T47D (cell line): ENCODE results near the gene IFT88.

Experiments used
- DNase-seq, 2 experiments: peaks; one replicate each; pipeline versions ENCODE4 v3.0.0 to v3.0.0-alpha.2; 2011 to 2012; ENCODE audit warnings: low read depth in 1 of 2, low spot score in 1 of 2
- JUND ChIP-seq: IDR thresholded peaks from 2 replicates; pipeline ENCODE4 v1.6.1; 2012; ENCODE audit warnings: low read depth
- in situ Hi-C: cut with HindIII; loops from 2 replicates; pipeline ENCODE4 v1.10.0; 2016; ENCODE audit warnings: low sequenced_read_pairs, low pct_unique_long_range_greater_than_20kb

Gene IFT88

DNA sequence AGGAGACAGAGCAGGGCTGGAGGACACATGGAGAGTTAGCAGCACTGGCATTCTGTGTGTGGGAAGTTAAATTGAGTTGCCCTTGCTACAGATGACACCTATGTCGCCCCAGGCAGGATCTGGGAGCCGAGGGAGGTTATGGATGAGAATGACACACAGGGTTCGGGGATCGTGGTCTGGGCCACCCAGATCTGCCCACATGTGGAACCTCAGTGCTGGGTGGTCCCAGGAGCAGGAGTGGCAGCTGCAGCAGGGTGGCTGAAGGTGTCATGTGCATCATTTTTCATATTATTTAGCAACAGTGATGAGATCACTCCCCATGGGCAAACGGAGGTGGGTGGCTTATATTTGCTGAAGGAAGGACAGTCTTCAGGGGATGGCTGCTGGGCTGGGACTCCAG, 139.7 kb downstream of the IFT88 start:
- DNase-seq, result no peak
- in situ Hi-C loops, result no loop called here
- no peak for TF ChIP-seq JUND

- in situ Hi-C loops, result no loop called here
Observed at GRCh38 chr13:20708216-20708615, 141.3 kb downstream of the IFT88 start.

GRCh38 chr13:20709369-20709768, 142.4 kb downstream of the IFT88 start:
- no peak for DNase-seq
- TF ChIP-seq JUND, result no peak
- in situ Hi-C loops, result no loop called here

More at GRCh38 chr13:20708216-20708615, 141.3 kb downstream of the IFT88 start:
- no peak for DNase-seq
- TF ChIP-seq JUND, result no peak

DNA sequence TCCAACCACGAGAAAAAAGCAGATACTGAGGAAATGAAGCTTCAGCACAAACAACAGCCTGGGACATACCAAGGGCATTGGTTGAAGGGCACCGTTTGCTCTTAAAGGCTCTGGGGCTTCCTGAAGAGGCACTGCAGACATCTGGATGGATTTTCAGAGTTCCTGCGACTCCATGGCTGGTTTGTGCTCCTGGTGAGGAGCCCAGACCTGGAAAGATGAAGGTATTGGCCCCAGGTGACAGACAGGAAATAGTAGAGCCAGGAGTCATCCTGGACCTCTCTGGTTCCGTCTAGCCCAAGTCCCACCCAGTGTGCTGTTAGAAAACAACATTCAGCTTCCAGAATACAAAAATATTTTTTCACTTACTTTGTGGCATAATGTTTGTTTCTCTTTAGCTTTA, 142.8 kb downstream of the IFT88 start:
- no peak for DNase-seq
- in situ Hi-C loops, result no loop called here
- TF ChIP-seq JUND, result no peak

GRCh38 chr13:20711301-20712044, 144.5 kb downstream of the IFT88 start:
- in situ Hi-C loops, result no loop called here
- TF ChIP-seq JUND, result no peak
- no peak for DNase-seq

GRCh38 chr13:20713014-20713376, 146.0 kb downstream of the IFT88 start:
- in situ Hi-C loops, result no loop called here
- TF ChIP-seq JUND, result no peak
- DNase-seq, result no peak

DNA sequence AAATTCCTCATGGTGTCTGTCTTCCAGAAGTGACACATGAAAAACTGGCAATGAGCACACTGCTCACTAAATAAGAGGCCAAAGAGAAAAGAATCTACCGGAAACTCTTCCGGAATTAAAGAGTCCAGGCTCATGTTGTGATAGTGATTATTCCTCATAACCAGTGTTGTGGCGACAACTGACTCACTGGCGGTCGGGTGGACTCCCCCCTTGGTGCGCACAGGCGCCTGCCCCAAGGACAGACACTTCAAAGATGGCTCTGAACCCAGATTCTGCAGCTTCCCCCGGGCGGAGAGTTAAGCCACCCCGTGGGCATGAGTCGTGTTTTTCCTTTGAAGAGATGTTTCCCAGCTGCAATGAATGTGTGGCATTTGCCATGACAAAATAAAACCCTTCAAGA, 146.8 kb downstream of the IFT88 start:
- TF ChIP-seq JUND, result no peak
- no peak for DNase-seq
- in situ Hi-C loops, result no loop called here

- no peak for TF ChIP-seq JUND
- in situ Hi-C loops, result no loop called here
- DNase-seq, result no peak
Observed at GRCh38 chr13:20714161-20714560, 147.2 kb downstream of the IFT88 start.

- no peak for TF ChIP-seq JUND
- in situ Hi-C loops, result no loop called here
- DNase-seq, result no peak
Observed at GRCh38 chr13:20714563-20715329, 147.8 kb downstream of the IFT88 start.

- in situ Hi-C loops, result no loop called here
- no peak for TF ChIP-seq JUND
- no peak for DNase-seq
Observed at GRCh38 chr13:20715330-20715712, 148.4 kb downstream of the IFT88 start.

GRCh38 chr13:20716951-20717350, 150.0 kb downstream of the IFT88 start:
- no peak for DNase-seq
- no peak for TF ChIP-seq JUND
- in situ Hi-C loops, result no loop called here

- TF ChIP-seq JUND, result no peak
- in situ Hi-C loops, result no loop called here
- DNase-seq, result no peak
Observed at GRCh38 chr13:20717581-20718542, 150.9 kb downstream of the IFT88 start.

DNA sequence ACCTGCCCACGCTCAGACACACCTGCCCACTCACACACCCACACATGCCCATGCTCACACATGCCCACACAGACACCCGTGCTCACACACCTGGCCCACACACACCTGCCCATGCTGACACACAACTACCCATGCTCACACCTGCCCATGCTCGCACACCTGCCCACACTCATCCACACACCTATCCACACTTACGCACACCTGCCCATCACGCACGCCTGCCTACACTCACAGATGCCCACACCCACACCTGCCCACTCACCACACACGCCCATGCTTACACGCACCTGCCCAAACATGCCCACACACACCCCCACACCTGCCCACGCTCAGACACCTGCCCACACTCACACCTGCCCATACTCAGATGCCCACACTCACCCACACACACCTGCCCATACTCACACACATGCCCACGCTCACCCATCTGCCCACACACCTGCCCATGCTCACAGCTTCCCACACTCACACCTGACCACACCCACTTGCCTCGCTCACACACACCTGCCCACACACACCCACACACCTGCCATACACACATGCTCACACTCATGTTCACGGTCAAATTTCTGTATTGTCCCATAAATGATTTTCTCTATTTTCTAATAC, 152.1 kb downstream of the IFT88 start:
- DNase-seq, result no peak
- in situ Hi-C loops, result no loop called here

More for the DNA sequence above, 152.1 kb downstream of the IFT88 start:
- no peak for TF ChIP-seq JUND
